KBM-7 (cell line): Measurements from ENCODE around the gene RPS19.
"Not testable (repeated sequence)": the region's sequence is repeated elsewhere in the genome, so short reads cannot be mapped to it uniquely, and the experiment has no call there.

Experiments used
- DNase-seq: peaks from one replicate; pipeline ENCODE4 v3.0.0-alpha.2; 2015
- in situ Hi-C: fragments of 300-500 bp; cut with MboI; formaldehyde crosslinking; loops from 2 replicates; pipeline ENCODE4 v1.14.3; 2020; ENCODE audit warnings: low sequenced_read_pairs, low pct_unique_long_range_greater_than_20kb, mixed read lengths

The RPS19 gene

GRCh38 chr19:41853768-41854167 lies 6.3 kb upstream of the RPS19 start:
- DNase-seq = no peak
- in situ Hi-C loops = no loop called here

DNA sequence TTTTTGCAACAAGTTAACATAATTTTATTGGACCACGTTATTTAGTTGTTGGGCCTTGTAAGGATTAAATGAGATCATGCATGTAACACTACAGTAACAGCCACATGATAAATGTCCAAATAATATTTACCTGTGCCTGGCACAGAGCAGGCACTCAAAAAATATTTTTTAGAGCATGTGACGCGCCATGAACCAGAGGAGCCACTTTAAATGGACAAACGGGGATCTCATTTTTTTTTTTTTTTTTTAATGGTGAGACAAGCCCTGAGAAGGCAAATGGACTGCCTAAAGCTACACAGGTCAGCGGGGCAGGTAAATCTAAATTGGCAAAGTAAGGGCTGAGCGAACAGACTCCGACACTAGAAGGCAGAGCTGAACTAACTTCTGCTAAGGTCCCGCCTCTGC lies 840 bp upstream of the RPS19 start:
- DNase-seq = no peak
- in situ Hi-C loops = no loop called here

GRCh38 chr19:41860419-41861115 lies 512 bp downstream of the RPS19 start:
- in situ Hi-C loops = no loop called here
- peak; percentile 33 for DNase-seq

GRCh38 chr19:41861116-41861768 lies 1.2 kb downstream of the RPS19 start:
- in situ Hi-C loops = no loop called here
- DNase-seq = peak; percentile 28

DNA sequence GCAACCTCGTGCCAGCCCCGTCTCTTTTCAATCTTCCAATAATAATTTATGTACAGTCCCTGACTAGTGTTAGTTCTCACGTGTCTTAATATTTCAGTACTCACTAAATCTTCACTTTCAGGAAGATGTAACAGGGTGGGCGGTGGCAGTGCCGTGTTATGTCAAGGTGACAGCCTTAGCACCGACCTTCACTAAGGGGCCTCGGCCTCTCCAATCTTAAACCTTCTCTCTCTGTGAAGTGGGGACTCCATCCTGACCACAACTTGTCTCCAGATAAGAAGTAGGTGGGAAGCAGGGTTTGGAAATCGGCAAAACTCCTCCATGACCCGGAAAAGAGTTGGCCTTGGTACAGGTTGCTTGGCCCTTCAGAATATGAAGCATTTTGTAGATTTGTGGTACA lies 1.8 kb downstream of the RPS19 start:
- no peak for DNase-seq
- in situ Hi-C loops = no loop called here

DNA sequence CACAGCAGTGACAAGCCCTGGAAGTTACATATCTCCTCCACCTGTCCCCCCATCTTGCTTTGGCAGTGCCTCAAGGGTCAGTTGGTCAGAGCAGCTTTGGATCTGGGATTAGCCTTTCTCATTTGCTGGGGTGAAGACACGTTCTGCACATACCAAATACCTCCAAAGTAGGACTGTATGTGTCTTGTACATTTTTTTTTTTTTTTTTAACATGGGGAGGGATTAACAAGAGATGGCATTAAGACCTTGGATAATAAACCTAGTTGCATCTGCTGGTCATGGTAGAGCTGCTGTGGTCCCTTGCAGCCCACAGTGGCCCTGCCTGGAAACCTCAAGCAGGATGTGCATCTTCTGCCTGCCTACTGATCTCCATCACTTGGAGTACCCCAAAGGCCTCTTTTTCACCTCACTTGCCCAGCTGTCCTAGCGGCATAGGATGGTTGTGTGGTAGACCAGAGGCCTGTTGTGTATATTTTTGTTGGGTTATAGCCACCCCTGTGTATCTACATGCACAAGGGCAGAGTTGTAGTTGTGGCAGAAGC lies 2.5 kb downstream of the RPS19 start:
- in situ Hi-C loops = no loop called here

DNA sequence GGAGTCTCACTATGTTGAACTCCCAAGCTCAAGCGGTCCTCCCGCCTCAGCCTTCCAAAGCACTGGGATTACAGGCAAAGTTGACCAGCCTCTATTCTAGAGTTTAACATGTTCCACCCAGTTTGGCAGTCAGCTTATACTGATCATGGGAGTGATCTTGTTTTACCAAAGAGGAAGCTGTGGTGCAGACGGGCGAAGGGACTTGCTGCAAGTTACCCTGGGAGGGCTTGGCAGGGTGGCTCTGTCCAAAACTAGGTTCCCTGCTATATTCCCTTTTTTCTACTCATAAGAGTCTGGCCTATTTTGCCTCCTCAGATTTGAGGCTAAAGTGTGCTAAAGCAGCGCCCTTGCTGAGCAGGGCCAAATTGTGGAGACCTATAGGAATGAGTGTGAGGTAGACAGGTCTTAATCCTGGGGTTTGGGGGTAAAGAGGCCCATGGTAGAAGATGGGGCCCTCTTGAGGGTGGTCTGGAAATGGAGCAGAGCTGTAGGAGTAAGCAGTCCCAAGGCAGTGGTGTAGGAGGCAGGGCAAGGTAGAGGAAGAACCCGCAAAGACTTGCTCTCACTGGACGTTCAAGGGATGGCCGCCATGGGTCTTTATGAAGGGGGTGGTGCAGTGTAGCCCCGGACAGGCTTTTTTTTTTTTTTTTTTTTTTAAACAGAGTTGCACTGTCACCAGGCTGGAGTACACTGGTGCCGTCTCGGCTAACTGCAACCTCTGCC lies 3.3 kb downstream of the RPS19 start:
- DNase-seq = peak; percentile 60
- in situ Hi-C loops = no loop called here

More for the DNA sequence above, 2.5 kb downstream of the RPS19 start:
- DNase-seq = peak; percentile 10

GRCh38 chr19:41864374-41864773 lies 4.3 kb downstream of the RPS19 start:
- no peak for DNase-seq
- in situ Hi-C loops = no loop called here

GRCh38 chr19:41866284-41866683 lies 6.2 kb downstream of the RPS19 start:
- in situ Hi-C loops = no loop called here

GRCh38 chr19:41868120-41868988 lies 8.3 kb downstream of the RPS19 start:
- no peak for DNase-seq
- in situ Hi-C loops = no loop called here

More at GRCh38 chr19:41866284-41866683, 6.2 kb downstream of the RPS19 start:
- no peak for DNase-seq

DNA sequence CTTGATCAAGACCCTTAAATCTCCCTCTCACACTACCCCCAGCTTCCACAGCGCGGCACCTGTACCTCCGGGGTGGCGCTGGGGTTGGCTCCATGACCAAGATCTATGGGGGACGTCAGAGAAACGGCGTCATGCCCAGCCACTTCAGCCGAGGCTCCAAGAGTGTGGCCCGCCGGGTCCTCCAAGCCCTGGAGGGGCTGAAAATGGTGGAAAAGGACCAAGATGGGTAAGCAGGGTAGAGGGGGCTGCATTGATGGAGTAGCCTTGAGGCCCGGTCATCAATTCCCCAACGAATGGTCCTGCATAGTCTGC lies 8.9 kb downstream of the RPS19 start:
- DNase-seq = no peak
- in situ Hi-C loops = no loop called here

DNA sequence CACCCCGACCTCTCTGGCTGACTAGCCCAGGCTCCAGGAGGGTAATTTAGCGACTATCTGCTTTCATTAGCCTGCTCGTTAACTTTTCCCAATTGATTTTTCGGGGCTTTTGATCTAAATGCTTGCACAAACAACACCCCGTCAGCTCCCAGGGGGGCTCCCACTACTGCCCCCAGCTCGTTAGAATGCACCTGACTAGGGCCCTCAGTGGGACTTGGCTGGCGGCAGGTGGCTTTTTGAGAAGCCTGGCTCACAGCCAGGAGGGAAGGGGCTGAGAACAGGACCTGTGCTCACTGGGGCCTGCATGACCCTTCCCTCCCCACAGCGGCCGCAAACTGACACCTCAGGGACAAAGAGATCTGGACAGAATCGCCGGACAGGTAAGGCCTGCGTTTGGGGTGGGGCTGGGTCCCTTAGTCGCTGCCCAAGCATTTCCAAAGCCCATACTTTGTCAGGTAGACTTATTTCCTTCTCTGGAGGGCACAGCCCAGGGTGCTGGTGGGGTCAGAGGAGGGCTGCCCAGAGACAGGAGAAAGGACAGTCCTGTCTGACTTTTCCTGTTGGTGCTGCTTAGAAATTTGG lies 9.4 kb downstream of the RPS19 start:
- DNase-seq = no peak
- in situ Hi-C loops = no loop called here

- DNase-seq = peak; percentile 54
- in situ Hi-C loops = loop anchor here (10.0 kb wide), 1 partner anchor 74 kb away; no protein-coding TSS in a partner anchor
Measured at GRCh38 chr19:41870401-41870873, 10.4 kb downstream of the RPS19 start.

DNA sequence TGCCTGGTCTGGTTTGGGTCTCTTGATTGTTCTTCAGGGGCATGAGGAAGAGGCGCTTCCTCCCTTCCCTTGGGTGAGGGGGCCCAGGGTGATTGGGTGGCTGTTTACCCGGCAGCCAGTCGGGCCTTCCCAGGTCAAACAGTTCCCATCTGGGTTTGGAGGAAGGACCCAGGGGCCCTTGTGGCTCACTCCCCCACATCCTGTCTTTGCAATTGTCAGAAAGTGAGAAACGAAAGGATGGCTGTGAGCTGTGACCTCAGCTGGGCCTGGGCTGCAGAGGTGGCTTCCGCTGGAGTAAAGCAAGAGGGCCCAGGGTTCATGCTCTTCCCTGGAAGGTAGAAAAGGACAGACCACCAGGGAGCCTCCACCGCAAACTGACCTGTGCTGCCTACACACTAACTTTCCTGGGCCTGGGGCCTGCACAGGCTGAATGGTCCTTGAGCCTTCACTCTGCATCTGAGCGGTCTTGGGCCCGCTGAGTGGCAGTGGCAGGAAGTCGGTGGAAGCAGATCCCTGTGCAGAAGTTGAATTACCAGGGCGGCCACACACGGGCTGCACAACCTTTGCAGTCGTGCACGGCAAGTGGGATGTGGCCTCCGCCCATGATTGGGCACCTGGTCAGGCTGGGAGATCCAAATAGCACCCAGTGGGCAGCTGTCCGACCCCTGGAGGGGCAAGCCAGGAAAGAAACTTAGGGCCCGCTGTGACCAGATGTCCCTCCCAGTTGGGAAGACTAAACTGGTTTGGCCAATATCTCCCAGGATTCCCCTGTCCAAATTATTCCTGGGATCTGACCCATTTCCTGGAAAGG lies 11.7 kb downstream of the RPS19 start:
- peak; percentile 93 for DNase-seq
- in situ Hi-C loops = loop anchor here (10.0 kb wide), 1 partner anchor 73 kb away; no protein-coding TSS in a partner anchor

DNA sequence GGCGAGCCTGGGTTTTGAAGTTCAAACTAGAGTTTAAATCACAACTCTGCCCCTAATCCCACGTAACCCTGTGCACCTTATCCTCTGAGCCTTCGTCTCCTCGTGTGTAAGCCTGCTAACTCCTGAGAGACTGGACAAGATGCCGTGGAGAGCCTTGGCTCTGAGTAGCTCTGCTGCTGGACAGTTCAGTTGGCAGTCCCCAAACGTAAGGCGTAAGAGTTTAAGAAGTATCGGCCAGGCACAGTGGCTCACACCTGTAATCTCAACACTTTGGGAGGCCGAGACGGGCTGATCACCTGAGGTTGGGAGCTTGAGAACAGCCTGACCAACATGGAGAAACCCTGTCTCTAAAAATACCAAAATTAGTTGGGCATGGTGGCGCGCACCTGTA lies 12.3 kb downstream of the RPS19 start:
- no peak for DNase-seq
- in situ Hi-C loops = loop anchor here (10.0 kb wide), 1 partner anchor 72 kb away; no protein-coding TSS in a partner anchor

DNA sequence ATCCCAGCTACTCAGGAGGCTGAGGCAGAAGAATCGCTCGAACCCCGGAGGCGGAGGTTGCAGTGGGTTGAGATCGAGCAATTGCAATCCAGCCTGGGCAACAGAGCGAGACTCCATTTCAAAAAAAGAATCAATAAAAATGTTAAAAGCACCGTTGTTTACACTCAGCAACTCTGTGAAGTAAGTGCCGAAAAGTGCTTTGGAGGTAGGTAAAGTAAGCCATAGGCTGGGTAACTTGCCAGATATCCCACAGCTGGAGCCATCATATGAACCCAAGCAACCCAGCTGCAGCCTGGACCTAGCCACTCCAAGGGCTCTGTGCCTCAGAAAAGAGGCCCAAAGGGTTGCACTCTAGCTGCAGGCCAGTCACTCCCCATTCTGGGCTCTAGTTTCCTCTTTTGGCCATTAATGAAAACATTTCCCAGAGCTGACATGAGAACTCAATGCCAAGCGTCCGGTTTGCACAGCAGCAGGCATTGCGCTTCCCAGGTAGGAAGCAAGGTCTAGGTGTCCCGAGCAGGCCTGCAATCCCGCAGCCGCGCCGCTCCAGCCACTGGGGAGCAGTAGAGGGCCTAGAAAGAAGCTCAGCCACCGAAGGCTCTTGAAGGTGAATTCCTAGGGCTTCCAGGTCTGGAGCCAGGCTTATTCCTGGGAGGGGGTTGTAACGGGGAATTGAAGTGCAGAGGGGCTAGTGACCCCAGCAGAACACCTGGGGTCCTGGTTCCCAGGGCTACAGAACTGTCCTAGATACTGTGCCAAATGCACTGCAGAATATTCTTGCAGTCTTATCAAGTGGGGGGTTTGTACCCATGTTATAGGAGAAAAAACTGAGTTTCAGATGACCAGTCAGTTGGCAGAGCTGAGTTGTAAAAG lies 13.0 kb downstream of the RPS19 start:
- in situ Hi-C loops = loop anchor here (10.0 kb wide), 1 partner anchor 72 kb away; no protein-coding TSS in a partner anchor
- DNase-seq = peak; percentile 88

DNA sequence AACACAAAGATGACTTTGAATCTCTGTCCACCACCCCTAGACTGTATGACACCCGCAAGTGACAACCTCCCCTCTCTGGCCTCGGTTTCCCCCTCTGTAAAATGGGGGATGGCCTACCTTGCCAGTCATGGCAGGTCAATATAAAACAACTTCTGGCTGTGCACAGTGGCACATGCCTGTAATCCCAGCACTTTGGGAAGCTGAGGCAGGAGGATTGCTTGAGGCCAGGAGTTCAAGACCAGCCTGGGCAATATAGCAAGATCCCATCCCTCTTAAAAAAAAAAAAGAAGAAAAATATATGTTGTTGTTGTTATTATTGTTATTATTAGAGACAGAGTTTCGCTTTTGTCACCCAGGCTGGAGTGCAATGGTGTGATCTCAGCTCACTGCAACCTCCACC lies 15.9 kb downstream of the RPS19 start:
- not testable (repeated sequence) for DNase-seq
- in situ Hi-C loops = loop anchor here (10.0 kb wide), 1 partner anchor 69 kb away; no protein-coding TSS in a partner anchor
